ENCODE results near the gene DHX30. TPM values are rescaled to one million over a fixed set of nuclear protein-coding genes. Genes with fewer than 3 reads are reported as not detected.
"Not testable (repeated sequence)": the region's sequence is repeated elsewhere in the genome, so short reads cannot be mapped to it uniquely, and the experiment has no call there.

Gene DHX30
- total and polyA plus RNA-seq, 2 of the 4 experiments (the other 2 are of a cell fraction), result 55.6 to 57.2 TPM

- BruUV-seq (replicated peaks); H3K4me1 ChIP-seq (ENCODE audit: control insufficient read depth, insufficient read depth, low read length); H3K4ac ChIP-seq (ENCODE audit: low read depth, low read length); H3K9me3 ChIP-seq (ENCODE audit: control insufficient read depth, insufficient read depth, low read length); H2AK5ac ChIP-seq (ENCODE audit: low read depth, low read length); H3K23ac ChIP-seq (ENCODE audit: low read depth, low read length); H4K5ac ChIP-seq (ENCODE audit: low read depth, low read length); DNase-seq; dilution Hi-C loops (cut with HindIII; ENCODE audit: low sequenced_read_pairs, unreplicated experiment); H3K4me3 ChIP-seq (ENCODE audit: insufficient read depth, low read depth, low read length); H3K14ac ChIP-seq (replicated peaks; ENCODE audit: low read depth, low read length); CTCF ChIA-PET; POLR2A ChIA-PET (ENCODE audit: unreplicated experiment); H2BK120ac ChIP-seq (ENCODE audit: low read depth, low read length); H3K4me2 ChIP-seq (ENCODE audit: low read depth, low read length); in situ Hi-C loops (cut with MboI; ENCODE audit: low sequenced_read_pairs); H3K27ac ChIP-seq (ENCODE audit: insufficient read depth, low read length); intact Hi-C loops (cut with micrococcal nuclease); H3K27me3 ChIP-seq (ENCODE audit: control insufficient read depth, insufficient read depth, low read length); H3K9ac ChIP-seq (ENCODE audit: low read depth, low read length); H2AK9ac ChIP-seq (replicated peaks; ENCODE audit: low read depth, low read length, poor library complexity); H2BK20ac ChIP-seq (ENCODE audit: low read depth, low read length); H3K9me1 ChIP-seq (ENCODE audit: insufficient read depth, low read length); H2BK5ac ChIP-seq (ENCODE audit: low read depth, low read length, poor library complexity, severe bottlenecking); H3K56ac ChIP-seq (ENCODE audit: extremely low read depth, insufficient read depth, low read length); H2BK15ac ChIP-seq (ENCODE audit: low read depth, low read length); ATAC-seq (ENCODE audit: low read depth); H3K18ac ChIP-seq (ENCODE audit: low read depth, low read length); H4K91ac ChIP-seq (ENCODE audit: insufficient read depth, low read depth, low read length); H4K8ac ChIP-seq (ENCODE audit: low read depth in 2 of 2, low read length in 2 of 2); H2AFZ ChIP-seq (replicated peaks; ENCODE audit: low read length, poor library complexity): not testable (repeated sequence)
- peaks cover 15% of the 10 kb centered on the region; the same call in 1 of the 2 replicates for H4K20me1 ChIP-seq (ENCODE audit: insufficient read depth, low read length)
- WGBS, 2 experiments (ENCODE audit: extremely low coverage in 2 of 2, insufficient read length in 1 of 2), result no CpG with 5 or more reads among the region's 9 CpGs
- peaks cover 13 to 43% of the 10 kb centered on the region in 2 experiments for H3K79me1 ChIP-seq (ENCODE audit: low read depth in 1 of 2, low read length in 2 of 2)
- peaks cover 53% of the 10 kb centered on the region for H3K36me3 ChIP-seq (ENCODE audit: control insufficient read depth, insufficient read depth, low read length)
Observed at GRCh38 chr3:47829482-47829881, 26.5 kb downstream of the DHX30 start.

All from IMR-90 (cell line).